ENCODE data around the gene ATP8B4. TPM values are rescaled to one million over a fixed set of nuclear protein-coding genes. Genes with fewer than 3 reads are reported as not detected.

The ATP8B4 gene
- total RNA-seq, 4 donors from 2014 or later = 34.9 to 124 (median 78.8) TPM

DNA sequence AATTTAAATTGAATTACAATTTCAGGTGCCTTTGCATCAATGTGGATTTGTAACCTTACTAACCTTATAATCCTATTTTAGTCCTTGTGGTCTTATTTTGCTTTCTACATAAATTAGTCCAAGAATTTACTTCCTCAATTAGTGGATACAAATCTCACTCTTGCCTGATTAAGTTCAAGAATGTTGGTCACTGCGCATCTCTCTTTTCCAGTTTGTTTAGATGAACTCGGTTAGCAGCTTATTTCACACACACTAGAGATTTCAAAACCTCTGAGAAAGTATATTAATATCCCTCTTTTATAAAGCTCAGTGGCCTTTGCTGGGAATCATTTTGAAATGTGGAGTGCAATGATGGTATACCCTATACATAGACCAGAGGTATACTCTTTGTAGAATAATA is 254.8 kb downstream of the ATP8B4 start:
- intact Hi-C loops (cut with DNase I; ENCODE audit: low total_unique reads) = no loop called here
- Histone ChIP-seq H3K9me3 (no peaks in the 10 kb centered on the region), H3K4me3 (no peak overlapping the region), H3K27ac (peak overlapping the region in 1 of 2 donors; percentile 36), H3K27me3 (no peaks in the 10 kb centered on the region), H3K36me3 (no peaks in the 10 kb centered on the region), H3K4me1 (no peaks in the 10 kb centered on the region)
- TF ChIP-seq CTCF (IDR thresholded peaks at IDR 0.05) (no peak), POLR2A (IDR thresholded peaks at IDR 0.05) (no peak)
- no peak for DNase-seq

GRCh38 chr15:49863431-49864224 is 255.4 kb downstream of the ATP8B4 start:
- intact Hi-C loops (cut with DNase I; ENCODE audit: low total_unique reads) = no loop called here

GRCh38 chr15:49860101-49860500 is 258.9 kb downstream of the ATP8B4 start:
- Histone ChIP-seq H3K9me3 (no peaks in the 10 kb centered on the region), H3K27ac (peak overlapping the region; percentile 69 to 77), H3K4me1 (peaks cover 0 to 8% of the 10 kb centered on the region in 2 donors), H3K4me3 (no peak overlapping the region), H3K27me3 (no peaks in the 10 kb centered on the region), H3K36me3 (no peaks in the 10 kb centered on the region)
- TF ChIP-seq CTCF (IDR thresholded peaks at IDR 0.05) (no peak), POLR2A (IDR thresholded peaks at IDR 0.05) (no peak)
- peak in 1 of 2 donors; percentile 33 for DNase-seq
- intact Hi-C loops (cut with DNase I; ENCODE audit: low total_unique reads) = no loop called here

More at GRCh38 chr15:49863431-49864224, 255.4 kb downstream of the ATP8B4 start:
- DNase-seq = no peak
- Histone ChIP-seq H3K4me1 (no peaks in the 10 kb centered on the region), H3K36me3 (no peaks in the 10 kb centered on the region), H3K4me3 (no peak overlapping the region), H3K27ac (peak overlapping the region; percentile 66 to 69), H3K27me3 (no peaks in the 10 kb centered on the region), H3K9me3 (no peaks in the 10 kb centered on the region)
- TF ChIP-seq CTCF (IDR thresholded peaks at IDR 0.05) (no peak), POLR2A (IDR thresholded peaks at IDR 0.05) (no peak)

- Histone ChIP-seq H3K36me3 (no peaks in the 10 kb centered on the region), H3K27ac (peak overlapping the region; percentile 69 to 77), H3K4me1 (peaks cover 0 to 8% of the 10 kb centered on the region in 2 donors), H3K4me3 (no peak overlapping the region), H3K27me3 (no peaks in the 10 kb centered on the region), H3K9me3 (no peaks in the 10 kb centered on the region)
- intact Hi-C loops (cut with DNase I; ENCODE audit: low total_unique reads) = no loop called here
- TF ChIP-seq CTCF (IDR thresholded peaks at IDR 0.05) (no peak), POLR2A (IDR thresholded peaks at IDR 0.05) (no peak)
- DNase-seq = no peak
Observed at GRCh38 chr15:49857496-49858475, 261.2 kb downstream of the ATP8B4 start.

All from uterus (tissue), 4 donors.